Vagina (tissue), 2 donors: ENCODE measurements around the gene UHRF1. TPM values are rescaled to one million over a fixed set of nuclear protein-coding genes. Genes with fewer than 3 reads are reported as not detected.
"Not testable (repeated sequence)": the region's sequence is repeated elsewhere in the genome, so short reads cannot be mapped to it uniquely, and the experiment has no call there.

Experiments
- DNase-seq, 2 donors: peaks; one replicate each; pipeline ENCODE4 v3.0.0-alpha.2; 2017; ENCODE audit errors: extremely low spot score in 2 of 2
- H3K27ac ChIP-seq: fragments of 200-600 bp; sonication (generic); one replicate; pipeline ENCODE4 v1.5.1; 2019
- H3K27me3 ChIP-seq: fragments of 200-600 bp; sonication (generic); one replicate; pipeline ENCODE4 v1.5.1; 2019
- H3K36me3 ChIP-seq, 2 donors: fragments of 200-600 bp; sonication (generic); one replicate each; pipeline ENCODE4 v1.5.1; 2017 to 2019
- H3K4me1 ChIP-seq: fragments of 200-600 bp; sonication (generic); one replicate; pipeline ENCODE4 v1.5.1; 2019
- H3K4me3 ChIP-seq, 2 donors: fragments of 200-600 bp; sonication (generic); 1 replicate in 1 of 2; 2 replicates in 1 of 2; pipeline ENCODE4 v1.5.1; 2016 to 2019
- H3K9me3 ChIP-seq: fragments of 200-600 bp; sonication (generic); one replicate; pipeline ENCODE4 v1.5.1; 2019
- CTCF ChIP-seq, 3 experiments: fragments of 450-650 bp in 2 of 3; fragments of 200-600 bp in 1 of 3; sonication (generic) in 1 of 3; IDR thresholded peaks; one replicate each; pipeline ENCODE4 v1.5.1; 2017 to 2019; ENCODE audit warnings: antibody characterized with exemption in 3 of 3, mild to moderate bottlenecking in 2 of 3, moderate library complexity in 2 of 3
- POLR2A ChIP-seq, 2 donors: fragments of 450-650 bp; IDR thresholded peaks; one replicate each; pipeline ENCODE4 v1.6.1; 2017; ENCODE audit warnings: antibody characterized with exemption in 2 of 2, mild to moderate bottlenecking in 2 of 2, moderate library complexity in 2 of 2
- POLR2AphosphoS5 ChIP-seq, 2 donors: sonication (generic); formaldehyde crosslinking; IDR thresholded peaks; one replicate each; pipeline ENCODE4 v1.9.0; 2017; ENCODE audit warnings: antibody characterized with exemption in 2 of 2, mild to moderate bottlenecking in 2 of 2, low read depth in 1 of 2; ENCODE audit not compliant: insufficient read depth in 1 of 2
- intact Hi-C: fragments of 100-400 bp; cut with DNase I; formaldehyde crosslinking; loops from one replicate; pipeline ENCODE4 v1.15.1; 2023
- total RNA-seq: library from RNA; depleted of rRNA; stranded (reverse); fragments of >200 nt; gene quantifications from one replicate; pipeline ENCODE4 v1.2.3, GENCODE V29; 2016

UHRF1 gene
- total RNA-seq, 1 donor from 2014 or later: 2.0 TPM

GRCh38 chr19:4896372-4896771 is 12.9 kb upstream of the UHRF1 start:
- intact Hi-C loops: no loop called here
- Histone ChIP-seq H3K9me3 (no peaks in the 10 kb centered on the region), H3K4me1 (no peaks in the 10 kb centered on the region), H3K36me3 (no peaks in the 10 kb centered on the region), H3K4me3 (no peak overlapping the region), H3K27ac (no peak overlapping the region), H3K27me3 (no peaks in the 10 kb centered on the region)
- TF ChIP-seq POLR2AphosphoS5 (IDR thresholded peaks at IDR 0.05; ENCODE audit: insufficient read depth in 1 of 2, low read depth in 1 of 2) (no peak), POLR2A (IDR thresholded peaks at IDR 0.05) (no peak), CTCF (IDR thresholded peaks at IDR 0.05) (no peak)
- DNase-seq: no peak

- TF ChIP-seq POLR2AphosphoS5 (IDR thresholded peaks at IDR 0.05; ENCODE audit: insufficient read depth in 1 of 2, low read depth in 1 of 2): no peak
- no peak for TF ChIP-seq CTCF (IDR thresholded peaks at IDR 0.05)
- DNase-seq: no peak
- Histone ChIP-seq H3K4me1 (no peaks in the 10 kb centered on the region), H3K4me3 (no peak overlapping the region), H3K36me3 (no peaks in the 10 kb centered on the region), H3K9me3 (no peaks in the 10 kb centered on the region), H3K27ac (no peak overlapping the region), H3K27me3 (no peaks in the 10 kb centered on the region)
- intact Hi-C loops: no loop called here
These were observed 12.2 kb upstream of the UHRF1 start for GRCh38 chr19:4897146-4897545.

GRCh38 chr19:4900879-4901278 is 8.4 kb upstream of the UHRF1 start:
- DNase-seq, H3K4me1 ChIP-seq, H3K4me3 ChIP-seq, H3K27ac ChIP-seq, H3K27me3 ChIP-seq, H3K9me3 ChIP-seq, H3K36me3 ChIP-seq, intact Hi-C loops: not testable (repeated sequence)

GRCh38 chr19:4902796-4903195 is 6.5 kb upstream of the UHRF1 start, which contains the start of gene ARRDC5:
TSS of gene ARRDC5 (minus strand) at chr19:4902896. CDS start at chr19:4902825, 71 bp downstream.
- DNase-seq: no peak
- Histone ChIP-seq H3K4me1 (no peaks in the 10 kb centered on the region), H3K4me3 (no peak within 1 kb of the TSS), H3K27me3 (no peaks in the 10 kb centered on the region), H3K27ac (no peak within 1 kb of the TSS), H3K36me3 (no peaks in the 10 kb centered on the region), H3K9me3 (no peaks in the 10 kb centered on the region)
- no peak for TF ChIP-seq POLR2A (IDR thresholded peaks at IDR 0.05)
- no peak for TF ChIP-seq CTCF (IDR thresholded peaks at IDR 0.05)
- intact Hi-C loops: no loop called here

GRCh38 chr19:4904481-4904880 is 4.8 kb upstream of the UHRF1 start:
- Histone ChIP-seq H3K9me3 (no peaks in the 10 kb centered on the region), H3K4me1 (peaks cover 6% of the 10 kb centered on the region), H3K27ac (no peak overlapping the region), H3K27me3 (no peaks in the 10 kb centered on the region), H3K36me3 (no peaks in the 10 kb centered on the region), H3K4me3 (no peak overlapping the region)
- intact Hi-C loops: no loop called here
- no peak for TF ChIP-seq POLR2AphosphoS5 (IDR thresholded peaks at IDR 0.05; ENCODE audit: insufficient read depth in 1 of 2, low read depth in 1 of 2)
- no peak for TF ChIP-seq POLR2A (IDR thresholded peaks at IDR 0.05)
- no peak for TF ChIP-seq CTCF (IDR thresholded peaks at IDR 0.05)
- no peak for DNase-seq

GRCh38 chr19:4906963-4907362 is 2.3 kb upstream of the UHRF1 start:
- Histone ChIP-seq H3K36me3 (no peaks in the 10 kb centered on the region), H3K27me3 (no peaks in the 10 kb centered on the region), H3K27ac (no peak overlapping the region), H3K4me1 (peaks cover 24% of the 10 kb centered on the region), H3K9me3 (no peaks in the 10 kb centered on the region), H3K4me3 (no peak overlapping the region)
- DNase-seq: no peak
- TF ChIP-seq POLR2AphosphoS5 (IDR thresholded peaks at IDR 0.05; ENCODE audit: insufficient read depth in 1 of 2, low read depth in 1 of 2) (no peak), CTCF (IDR thresholded peaks at IDR 0.05) (no peak), POLR2A (IDR thresholded peaks at IDR 0.05) (no peak)
- intact Hi-C loops: no loop called here
